GM21423 (cell line): ENCODE measurements around the gene DYRK3.
"Not testable (repeated sequence)": the region's sequence is repeated elsewhere in the genome, so short reads cannot be mapped to it uniquely, and the experiment has no call there.

Experiments
- ATAC-seq: cut with Tn5 transposase; IDR thresholded peaks from one replicate; pipeline ENCODE4 v1.9.1; 2021; ENCODE audit warnings: mild to moderate bottlenecking, moderate library complexity; ENCODE audit not compliant: unreplicated experiment

DYRK3 gene

GRCh38 chr1:206628916-206629315, 6.4 kb upstream of the DYRK3 start:
- ATAC-seq: no peak

DNA sequence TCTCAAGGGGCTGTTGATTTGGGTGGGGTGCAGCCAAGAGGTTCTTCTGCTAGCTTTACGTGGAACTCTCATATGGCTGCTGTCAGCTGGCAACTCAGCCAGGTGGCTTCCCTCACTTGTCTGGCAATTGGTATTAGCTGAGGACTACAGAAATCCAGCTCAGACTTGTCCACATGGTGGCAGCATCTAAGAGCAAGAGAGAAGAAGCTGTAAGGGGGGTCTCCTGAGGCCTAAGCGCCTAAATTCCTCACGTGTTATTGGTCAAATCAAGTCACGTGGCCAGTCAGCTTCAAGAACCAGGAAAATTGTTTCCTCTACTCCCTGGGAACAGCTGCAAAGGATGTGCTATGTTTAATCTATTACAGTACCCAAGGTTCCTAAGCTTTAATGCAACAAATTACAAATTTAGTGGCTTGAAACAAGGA, 4.2 kb upstream of the DYRK3 start:
- no peak for ATAC-seq

DNA sequence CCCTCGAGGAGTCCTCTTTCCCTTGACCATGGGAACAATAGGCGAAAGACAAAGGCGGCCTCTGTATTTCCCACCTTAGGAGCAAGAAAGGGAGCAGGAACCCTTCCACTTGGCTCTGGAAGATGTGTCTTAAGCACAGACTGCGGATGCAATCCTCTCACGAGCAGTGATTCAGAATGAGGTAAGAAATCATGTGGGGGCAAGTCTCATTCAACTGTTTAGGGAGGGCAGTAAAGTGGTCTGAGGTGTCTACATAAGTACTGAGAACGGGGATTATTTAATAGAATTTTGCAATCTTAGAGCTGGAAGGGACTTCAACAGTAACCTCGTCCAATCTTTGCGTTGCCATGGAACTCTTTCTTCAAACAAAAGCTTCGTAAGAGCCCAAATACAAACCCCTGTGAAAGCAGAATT, 1.6 kb upstream of the DYRK3 start:
- no peak for ATAC-seq

GRCh38 chr1:206634365-206635079, 814 bp upstream of the DYRK3 start:
- ATAC-seq: no peak

DNA sequence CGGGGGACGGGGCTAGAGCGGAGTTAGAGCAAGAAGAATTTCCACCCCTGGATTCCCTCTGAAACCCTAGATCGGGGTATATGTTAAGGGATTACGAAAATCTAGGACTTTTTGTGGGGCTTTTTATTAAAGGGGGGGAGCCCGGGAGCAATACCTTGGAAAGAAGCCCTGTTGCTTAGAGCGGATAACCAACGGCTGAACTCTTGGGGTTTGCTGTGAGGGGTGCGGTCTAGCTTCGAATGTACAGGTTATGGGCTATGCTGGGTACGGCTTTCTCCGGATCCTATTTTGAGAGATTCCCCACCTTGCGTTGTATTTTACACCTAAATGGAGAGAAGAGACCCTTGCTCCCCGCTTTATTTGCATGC, 626 bp downstream of the DYRK3 start:
- ATAC-seq: no peak

DNA sequence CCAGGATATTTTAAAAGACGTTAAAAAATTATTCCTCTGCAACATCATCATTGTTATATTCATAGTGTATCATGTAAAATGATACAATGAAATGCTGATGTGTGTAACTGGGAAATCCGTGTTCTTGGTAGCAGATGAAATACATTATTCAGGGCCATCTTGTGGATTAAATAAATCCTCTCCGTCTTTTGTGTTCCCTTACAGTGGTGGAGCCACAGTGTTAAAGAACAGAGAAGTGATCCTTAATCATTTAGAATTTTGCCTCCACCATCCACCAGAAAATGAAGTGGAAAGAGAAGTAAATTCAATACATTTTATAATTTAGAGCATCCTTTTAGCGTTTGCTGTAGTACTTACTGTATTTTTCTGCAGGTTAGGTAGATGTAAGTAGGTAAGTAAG, 1.3 kb downstream of the DYRK3 start:
- ATAC-seq: no peak

- ATAC-seq: no peak
Measured at GRCh38 chr1:206637605-206638004, 2.3 kb downstream of the DYRK3 start.

DNA sequence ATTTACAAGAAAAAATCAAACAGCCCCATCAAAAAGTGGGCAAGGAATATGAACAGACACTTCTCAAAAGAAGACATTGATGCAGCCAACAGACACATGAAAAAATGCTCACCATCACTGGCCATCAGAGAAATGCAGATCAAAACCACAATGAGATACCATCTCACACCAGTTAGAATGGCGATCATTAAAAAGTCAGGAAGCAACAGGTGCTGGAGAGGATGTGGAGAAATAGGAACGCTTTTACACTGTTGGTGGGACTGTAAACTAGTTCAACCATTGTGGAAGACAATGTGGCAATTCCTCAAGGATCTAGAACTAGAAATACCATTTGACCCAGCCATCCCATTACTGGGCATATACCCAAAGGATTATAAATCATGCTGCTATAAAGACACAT, 6.7 kb downstream of the DYRK3 start:
- not testable (repeated sequence) for ATAC-seq

DNA sequence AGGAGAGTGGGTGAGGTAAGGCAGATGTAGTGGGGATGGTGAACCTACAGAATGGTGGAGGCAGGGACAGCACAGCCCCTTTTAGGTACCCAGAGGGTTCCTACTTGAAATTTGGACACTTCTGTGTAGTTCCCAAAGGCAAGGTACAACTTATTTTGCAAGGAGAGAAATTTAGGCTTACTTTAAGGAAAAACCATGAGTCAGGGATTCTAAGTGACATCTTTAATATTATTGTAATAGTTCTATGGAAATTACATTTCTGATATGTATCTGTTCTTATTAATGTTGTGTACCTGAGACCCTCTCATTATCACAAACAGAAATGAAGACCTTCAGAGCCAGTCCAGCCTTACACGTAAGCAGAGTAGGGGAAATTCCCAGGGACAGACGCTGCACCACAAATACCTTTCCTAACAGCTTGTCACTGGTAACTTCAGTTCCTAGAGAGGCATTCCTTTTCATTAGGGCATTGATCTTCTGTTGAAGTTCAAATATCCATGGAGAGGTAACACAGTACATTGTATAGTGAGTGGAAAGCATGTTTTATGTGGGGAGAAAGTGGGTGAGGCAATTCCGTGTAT, 7.9 kb downstream of the DYRK3 start:
- ATAC-seq: no peak

DNA sequence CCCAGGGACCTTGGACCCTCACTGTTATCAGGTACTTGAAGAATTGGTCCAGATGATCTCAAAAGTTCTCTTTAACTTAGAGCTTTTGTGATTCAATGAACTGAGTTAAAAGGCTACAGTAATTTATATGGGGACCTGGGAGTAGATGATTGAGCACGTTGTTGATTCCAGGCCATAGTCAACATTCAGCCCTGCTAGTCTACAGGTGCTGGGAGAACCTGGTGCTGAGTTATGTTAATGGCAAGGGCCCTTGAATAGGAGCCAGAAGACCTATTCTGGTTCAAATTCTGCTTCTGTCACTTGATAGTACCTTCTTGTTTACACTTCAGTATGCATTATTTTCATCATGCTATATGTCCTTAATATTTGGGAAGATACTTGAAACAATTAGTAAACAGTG, 11.2 kb downstream of the DYRK3 start:
- ATAC-seq: no peak

DNA sequence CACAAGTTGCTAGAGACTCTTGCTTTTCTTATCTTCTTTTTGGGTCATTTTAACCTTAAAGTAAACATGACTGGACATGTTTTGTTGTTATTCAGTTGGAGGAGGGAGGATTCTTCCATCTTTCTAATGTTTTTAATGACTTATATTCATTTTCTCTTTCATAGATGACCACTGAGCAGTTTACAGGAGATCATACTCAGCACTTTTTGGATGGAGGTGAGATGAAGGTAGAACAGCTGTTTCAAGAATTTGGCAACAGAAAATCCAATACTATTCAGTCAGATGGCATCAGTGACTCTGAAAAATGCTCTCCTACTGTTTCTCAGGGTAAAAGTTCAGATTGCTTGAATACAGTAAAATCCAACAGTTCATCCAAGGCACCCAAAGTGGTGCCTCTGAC, 11.9 kb downstream of the DYRK3 start:
- no peak for ATAC-seq

DNA sequence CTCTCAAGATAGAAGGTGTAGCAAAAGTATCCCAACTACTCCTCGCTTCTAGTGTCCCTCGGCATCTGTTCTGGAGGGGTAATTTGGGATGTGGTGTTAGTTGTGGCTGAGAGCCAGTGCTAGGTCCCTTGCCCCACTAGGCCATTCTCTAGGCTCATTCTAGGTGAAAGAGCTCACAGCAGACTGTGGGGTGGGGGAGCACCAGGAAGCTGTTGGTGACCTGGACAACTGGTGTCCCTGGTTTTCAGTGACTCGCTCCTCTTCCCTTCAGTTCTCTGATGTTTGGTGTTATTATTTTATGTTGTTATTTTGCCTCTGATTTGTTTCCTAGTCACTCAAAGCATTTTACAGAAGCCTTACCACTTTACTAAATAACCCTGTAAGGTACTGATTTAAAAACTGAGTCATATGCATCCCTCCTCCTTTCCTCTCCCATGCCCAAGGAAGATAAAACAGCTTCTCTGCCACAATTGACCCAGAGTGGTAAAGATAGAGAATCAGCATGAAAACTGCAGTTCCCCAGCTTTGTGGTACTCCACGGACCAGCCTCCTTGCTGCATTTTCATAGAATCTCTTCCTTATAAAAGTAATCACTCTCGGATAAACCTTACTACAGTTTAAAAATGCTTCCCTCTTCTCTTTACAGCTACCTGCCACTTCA, 14.1 kb downstream of the DYRK3 start:
- no peak for ATAC-seq

DNA sequence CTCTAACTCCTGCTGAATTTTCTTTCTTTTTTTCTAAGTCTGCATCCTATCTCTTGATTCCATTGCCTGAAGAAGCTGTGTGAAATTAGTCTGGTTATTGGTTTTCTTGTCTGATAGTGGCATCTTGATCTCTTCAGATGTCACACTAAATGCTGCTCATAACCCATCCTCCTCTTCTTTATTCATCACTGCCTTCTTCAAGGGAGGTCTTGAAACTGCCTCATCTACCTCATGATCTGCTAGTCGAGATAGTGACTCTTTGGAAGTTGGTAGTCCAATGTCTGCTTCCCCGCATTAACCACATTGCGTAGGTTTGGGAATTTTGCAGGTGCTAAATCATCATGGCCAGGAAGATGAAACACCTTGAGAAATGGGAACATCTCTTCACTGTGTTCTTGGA, 15.7 kb downstream of the DYRK3 start:
- ATAC-seq: no peak

DNA sequence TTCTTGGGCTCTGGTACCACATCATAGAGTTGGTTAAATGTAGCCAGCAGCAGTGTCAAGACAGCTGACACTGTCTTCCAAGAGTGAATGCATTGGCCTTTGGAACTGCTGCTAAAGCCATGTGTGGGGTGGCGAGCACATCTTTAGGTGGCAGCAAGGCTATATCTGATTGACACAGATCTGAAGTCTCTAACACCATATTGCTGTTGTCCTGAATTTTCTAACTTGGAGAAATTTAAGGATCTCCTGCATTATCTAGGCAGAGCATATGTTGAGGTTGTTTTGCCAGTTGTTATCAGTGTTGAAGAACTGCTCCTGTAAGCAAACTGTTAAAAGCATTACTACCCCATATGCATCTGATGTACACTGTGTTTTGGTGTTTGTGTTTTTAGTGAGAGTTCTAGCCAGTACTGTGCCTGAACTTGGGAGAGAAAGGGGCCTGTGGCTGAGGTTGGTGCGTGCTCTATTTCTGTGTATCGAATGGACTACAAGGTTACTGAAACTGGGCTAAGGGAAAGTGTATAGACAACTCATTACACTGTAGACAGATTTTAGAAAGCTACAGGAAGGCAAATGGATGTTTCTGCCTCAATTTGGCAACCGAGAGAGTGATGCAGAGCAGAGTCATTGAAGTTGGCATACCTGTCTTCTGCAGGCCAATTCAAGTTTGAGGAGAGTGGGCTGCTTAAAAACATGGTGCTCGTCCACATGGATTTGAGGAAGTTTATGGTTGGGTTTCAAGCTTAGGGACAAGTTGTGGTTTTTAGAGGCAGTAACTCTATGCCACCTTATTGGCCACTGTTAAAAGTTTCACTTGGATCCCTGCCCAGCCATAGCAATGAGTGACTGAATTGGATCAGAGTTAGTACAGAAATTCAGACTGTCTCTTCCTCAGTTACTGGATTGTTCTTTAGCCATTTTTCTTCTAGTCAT, 16.9 kb downstream of the DYRK3 start:
- ATAC-seq: no peak

GRCh38 chr1:206653715-206654459, 18.6 kb downstream of the DYRK3 start:
- ATAC-seq: no peak

DNA sequence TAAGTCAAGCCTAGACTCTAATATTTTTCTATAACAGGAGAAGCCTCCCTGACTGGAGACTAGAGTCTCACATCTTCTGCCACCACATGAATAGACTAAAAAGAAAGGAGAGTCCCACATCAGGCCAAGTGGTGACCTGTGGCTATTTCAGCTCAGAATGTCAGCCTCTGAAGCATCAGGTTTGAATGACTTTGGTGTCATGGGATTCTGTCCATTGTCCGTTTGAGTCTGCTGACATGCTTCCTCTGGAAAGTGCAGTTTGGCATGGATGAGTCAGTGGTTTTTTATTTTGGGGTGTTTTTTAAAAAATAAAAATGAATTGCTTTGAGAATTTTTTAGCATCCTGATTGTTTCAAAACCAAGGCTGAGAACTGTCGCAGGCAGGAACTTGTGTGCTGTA, 19.5 kb downstream of the DYRK3 start:
- no peak for ATAC-seq

DNA sequence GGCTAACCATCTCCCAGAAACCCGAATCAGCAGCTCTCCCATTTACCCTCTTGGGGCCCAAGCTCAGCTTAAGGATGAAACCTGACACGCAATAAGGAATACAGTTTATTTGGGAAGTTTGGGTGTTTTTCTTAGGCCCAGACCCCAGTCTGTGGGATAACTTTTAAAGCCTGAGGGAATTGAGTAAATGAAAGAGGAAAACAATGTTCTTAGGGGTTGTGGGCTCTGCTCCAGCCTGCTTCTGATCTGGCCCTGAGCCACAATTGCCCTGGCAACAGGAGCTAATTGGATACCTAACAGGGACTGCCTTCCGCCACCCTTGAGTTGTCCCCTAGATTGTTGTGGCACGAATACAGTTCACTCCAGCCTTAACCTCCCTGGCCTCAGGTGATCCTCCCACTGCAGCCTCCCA, 20.1 kb downstream of the DYRK3 start:
- ATAC-seq: no peak

DNA sequence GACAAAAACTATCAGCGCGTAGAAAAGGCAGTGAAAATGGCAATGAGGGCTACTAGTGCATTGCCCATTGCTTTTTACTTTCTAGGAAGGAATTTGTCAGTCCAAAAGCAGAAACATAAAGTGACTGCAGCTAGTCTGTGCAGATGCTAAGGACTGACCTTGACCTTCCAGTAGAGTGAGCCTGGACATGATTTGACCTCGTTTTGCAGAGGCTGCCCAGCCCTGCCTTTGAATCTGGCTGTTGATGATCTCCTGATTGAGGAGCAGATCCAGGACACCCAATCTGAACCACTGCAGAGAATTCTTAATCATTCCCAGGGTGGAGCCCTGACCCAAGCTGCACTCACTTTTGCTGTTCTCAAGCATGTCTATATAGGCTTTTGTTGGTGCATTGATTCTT, 21.6 kb downstream of the DYRK3 start:
- no peak for ATAC-seq

DNA sequence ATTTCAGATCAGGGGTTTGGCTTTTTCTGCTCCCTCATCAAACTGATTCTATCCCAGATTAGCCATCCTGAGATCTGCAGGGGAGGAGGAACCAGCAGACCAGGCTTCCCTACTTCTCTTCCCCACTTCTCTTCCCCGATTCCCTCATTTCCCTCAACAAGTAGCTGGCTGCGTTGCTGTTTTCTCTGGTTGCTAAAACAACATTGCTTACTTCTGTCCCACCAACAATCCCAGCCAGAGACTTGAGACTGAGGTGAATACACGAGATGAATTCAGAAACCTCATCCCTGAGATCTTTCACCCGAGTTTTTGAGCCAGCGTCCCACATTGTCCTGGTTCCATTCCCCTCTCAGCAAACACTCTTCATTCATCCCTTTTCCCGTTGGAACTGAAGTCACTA, 22.4 kb downstream of the DYRK3 start:
- ATAC-seq: no peak

- peak; percentile 43 for ATAC-seq
Measured at GRCh38 chr1:206658264-206658980, 23.1 kb downstream of the DYRK3 start.
